GM19397 (cell line): ENCODE results near the gene PRXL2B.
"Not testable (repeated sequence)": the region's sequence is repeated elsewhere in the genome, so short reads cannot be mapped to it uniquely, and the experiment has no call there.

ENCODE experiments used
- ATAC-seq: cut with Tn5 transposase; IDR thresholded peaks from one replicate; pipeline ENCODE4 v1.9.1; 2021; ENCODE audit warnings: mild to moderate bottlenecking, moderate library complexity; ENCODE audit not compliant: unreplicated experiment

The PRXL2B gene

GRCh38 chr1:2550309-2550861 lies 36.2 kb upstream of the PRXL2B start:
- ATAC-seq: not testable (repeated sequence)

- not testable (repeated sequence) for ATAC-seq
Observed at GRCh38 chr1:2551544-2551943, 35.0 kb upstream of the PRXL2B start.

GRCh38 chr1:2552189-2552588 lies 34.4 kb upstream of the PRXL2B start:
- ATAC-seq: no peak

GRCh38 chr1:2553076-2553475 lies 33.5 kb upstream of the PRXL2B start:
- not testable (repeated sequence) for ATAC-seq

- ATAC-seq: no peak
Observed at GRCh38 chr1:2553871-2554620, 32.5 kb upstream of the PRXL2B start.

- no peak for ATAC-seq
Observed at GRCh38 chr1:2554621-2555387, 31.8 kb upstream of the PRXL2B start.

GRCh38 chr1:2555634-2556276 lies 30.8 kb upstream of the PRXL2B start:
- ATAC-seq: peak; percentile 35

GRCh38 chr1:2556277-2556677 lies 30.3 kb upstream of the PRXL2B start, which contains the start of gene TNFRSF14:
Gene TNFRSF14, plus strand, starts transcription at chr1:2556371. Its CDS starts 294 bp downstream, at chr1:2556665.
- peak; percentile 25 for ATAC-seq

- ATAC-seq: no peak
Observed at GRCh38 chr1:2556678-2557481, 29.7 kb upstream of the PRXL2B start.

- no peak for ATAC-seq
Observed at GRCh38 chr1:2557482-2558400, 28.8 kb upstream of the PRXL2B start.

GRCh38 chr1:2558420-2558819 lies 28.2 kb upstream of the PRXL2B start:
- no peak for ATAC-seq

GRCh38 chr1:2558861-2559260 lies 27.7 kb upstream of the PRXL2B start:
- no peak for ATAC-seq

- ATAC-seq: no peak
Observed at GRCh38 chr1:2559509-2560298, 26.9 kb upstream of the PRXL2B start.

GRCh38 chr1:2560299-2561073 lies 26.1 kb upstream of the PRXL2B start:
- ATAC-seq: no peak

- ATAC-seq: no peak
Observed at GRCh38 chr1:2561446-2561845, 25.1 kb upstream of the PRXL2B start.

GRCh38 chr1:2561898-2562895 lies 24.4 kb upstream of the PRXL2B start:
- no peak for ATAC-seq

- ATAC-seq: no peak
Observed at GRCh38 chr1:2563205-2563604, 23.4 kb upstream of the PRXL2B start.
